SU-DHL-6 (cell line): ENCODE data around the gene LAMB2.

Source experiments
- H2AFZ ChIP-seq: fragments of 200-600 bp; sonication (generic); 2 replicates; pipeline ENCODE4 v1.6.1; 2014; ENCODE audit warnings: low read depth, mild to moderate bottlenecking, moderate library complexity, mixed read lengths, antibody characterized with exemption, low read length; ENCODE audit not compliant: severe bottlenecking
- H3F3A ChIP-seq: fragments of 200-600 bp; shearing (Covaris generic); 2 replicates; pipeline ENCODE4 v1.6.0; 2016; ENCODE audit warnings: antibody characterized with exemption, mild to moderate bottlenecking; ENCODE audit not compliant: insufficient read depth
- H3K27ac ChIP-seq: fragments of 200-600 bp; sonication (generic); 2 replicates; pipeline ENCODE4 v1.5.1; 2016; ENCODE audit warnings: low read depth, mild to moderate bottlenecking, low read length, moderate library complexity, mixed read lengths
- H3K27me3 ChIP-seq: fragments of 200-600 bp; sonication (generic), shearing (Covaris generic); 2 replicates; pipeline ENCODE4 v1.6.0; 2014; ENCODE audit warnings: mild to moderate bottlenecking, low read length
- H3K36me3 ChIP-seq: fragments of 200-600 bp; sonication (generic); 2 replicates; pipeline ENCODE4 v1.6.1; 2014; ENCODE audit warnings: mild to moderate bottlenecking, low read length, mixed read lengths
- H3K4me2 ChIP-seq: fragments of 300-600, 200-600 bp; shearing (Covaris generic), sonication (generic); 2 replicates; pipeline ENCODE4 v1.6.0; 2014; ENCODE audit warnings: low read length, low read depth, mild to moderate bottlenecking; ENCODE audit not compliant: poor library complexity, severe bottlenecking
- H3K4me3 ChIP-seq: fragments of 200-600 bp; sonication (generic); 2 replicates; pipeline ENCODE4 v1.5.1; 2014; ENCODE audit warnings: antibody characterized with exemption, low read length, mild to moderate bottlenecking, mixed read lengths; ENCODE audit not compliant: insufficient read depth, poor library complexity, severe bottlenecking
- H3K79me2 ChIP-seq: fragments of 200-600 bp; sonication (generic); 2 replicates; pipeline ENCODE4 v1.6.1; 2014; ENCODE audit warnings: mild to moderate bottlenecking, low read length, moderate library complexity; ENCODE audit not compliant: insufficient read depth
- H3K9ac ChIP-seq: fragments of 200-600 bp; sonication (generic); 2 replicates; pipeline ENCODE4 v1.7.0; 2014; ENCODE audit warnings: mild to moderate bottlenecking, low read length
- H3K9me2 ChIP-seq: fragments of 200-600 bp; sonication (generic); replicated peaks from 2 replicates; pipeline ENCODE4 v1.6.1; 2014; ENCODE audit warnings: low read length; ENCODE audit not compliant: insufficient read depth
- H3K9me3 ChIP-seq: fragments of 200-600 bp; sonication (generic); 2 replicates; pipeline ENCODE4 v1.6.1; 2014; ENCODE audit warnings: low read length, mixed read lengths; ENCODE audit not compliant: insufficient read depth
- H4K20me1 ChIP-seq: fragments of 200-600 bp; sonication (generic); 2 replicates; pipeline ENCODE4 v1.6.1; 2014; ENCODE audit warnings: low read depth, mild to moderate bottlenecking, antibody characterized with exemption, low read length, moderate library complexity, mixed read lengths
- CTCF ChIP-seq: fragments of 200-600 bp; sonication (generic); IDR thresholded peaks from one replicate; pipeline ENCODE4 v1.5.1; 2017; ENCODE audit warnings: antibody characterized with exemption, mild to moderate bottlenecking, low read length, moderate library complexity; ENCODE audit not compliant: insufficient read depth, poor library complexity, severe bottlenecking
- EZH2phosphoT487 ChIP-seq: fragments of 200-600 bp; sonication (generic), shearing (Covaris generic); conservative IDR thresholded peaks from 2 replicates; pipeline ENCODE4 v1.6.1; 2018; ENCODE audit warnings: mild to moderate bottlenecking, antibody characterized with exemption, low read length, moderate library complexity, mixed read lengths

Gene LAMB2

GRCh38 chr3:49108346-49108745 is 24.5 kb downstream of the LAMB2 start:
- no peak for TF ChIP-seq EZH2phosphoT487
- TF ChIP-seq CTCF: no peak
- no peaks in the 10 kb centered on the region for H3F3A ChIP-seq
- no peaks in the 10 kb centered on the region for H3K36me3 ChIP-seq
- H2AFZ ChIP-seq: no peak overlapping the region
- H3K4me2 ChIP-seq: no peak overlapping the region
- no peaks in the 10 kb centered on the region for H3K9me2 ChIP-seq
- no peaks in the 10 kb centered on the region for H3K9me3 ChIP-seq
- H3K9ac ChIP-seq: no peak overlapping the region
- H3K79me2 ChIP-seq: peaks cover 11% of the 10 kb centered on the region
- H4K20me1 ChIP-seq: no peaks in the 10 kb centered on the region
- no peak overlapping the region for H3K27ac ChIP-seq
- H3K4me3 ChIP-seq: no peak overlapping the region
- H3K27me3 ChIP-seq: no peaks in the 10 kb centered on the region

GRCh38 chr3:49104427-49105291 is 28.2 kb downstream of the LAMB2 start, which contains the start of gene QARS1:
Gene QARS1 (minus strand): TSS chr3:49104757. CDS start chr3:49104733, 24 bp downstream.
- H2AFZ ChIP-seq: peak within 1 kb of the TSS; percentile 74
- no peaks in the 10 kb centered on the region for H3K9me2 ChIP-seq
- H3K27me3 ChIP-seq: no peaks in the 10 kb centered on the region
- no peaks in the 10 kb centered on the region for H3K9me3 ChIP-seq
- H3K79me2 ChIP-seq: peaks cover 13% of the 10 kb centered on the region
- peak within 1 kb of the TSS; percentile 77 for H3K9ac ChIP-seq
- peak within 1 kb of the TSS; percentile 78 for H3K4me3 ChIP-seq
- H3F3A ChIP-seq: no peaks in the 10 kb centered on the region
- H3K4me2 ChIP-seq: peak within 1 kb of the TSS; percentile 68
- peak within 1 kb of the TSS; percentile 64 for H3K27ac ChIP-seq
- no peak for TF ChIP-seq EZH2phosphoT487
- no peak for TF ChIP-seq CTCF
- no peaks in the 10 kb centered on the region for H4K20me1 ChIP-seq
- H3K36me3 ChIP-seq: peaks cover 4% of the 10 kb centered on the region; the same call in 1 of the 2 replicates

- TF ChIP-seq EZH2phosphoT487 (no peak), CTCF (no peak)
- H3K4me3 ChIP-seq: peak overlapping the region; percentile 78
- H3K79me2 ChIP-seq: peaks cover 13% of the 10 kb centered on the region
- H3K4me2 ChIP-seq: peak overlapping the region; percentile 68
- H3F3A ChIP-seq: no peaks in the 10 kb centered on the region
- peak overlapping the region; percentile 74 for H2AFZ ChIP-seq
- H3K9ac ChIP-seq: peak overlapping the region; percentile 77
- H3K27me3 ChIP-seq: no peaks in the 10 kb centered on the region
- H3K9me2 ChIP-seq: no peaks in the 10 kb centered on the region
- peak overlapping the region; percentile 64 for H3K27ac ChIP-seq
- H4K20me1 ChIP-seq: no peaks in the 10 kb centered on the region
- H3K36me3 ChIP-seq: peaks cover 4% of the 10 kb centered on the region; the same call in 1 of the 2 replicates
- no peaks in the 10 kb centered on the region for H3K9me3 ChIP-seq
Observed at GRCh38 chr3:49104052-49104426, 28.8 kb downstream of the LAMB2 start.
